ENCODE data around the gene POU5F2.

The POU5F2 gene

DNA sequence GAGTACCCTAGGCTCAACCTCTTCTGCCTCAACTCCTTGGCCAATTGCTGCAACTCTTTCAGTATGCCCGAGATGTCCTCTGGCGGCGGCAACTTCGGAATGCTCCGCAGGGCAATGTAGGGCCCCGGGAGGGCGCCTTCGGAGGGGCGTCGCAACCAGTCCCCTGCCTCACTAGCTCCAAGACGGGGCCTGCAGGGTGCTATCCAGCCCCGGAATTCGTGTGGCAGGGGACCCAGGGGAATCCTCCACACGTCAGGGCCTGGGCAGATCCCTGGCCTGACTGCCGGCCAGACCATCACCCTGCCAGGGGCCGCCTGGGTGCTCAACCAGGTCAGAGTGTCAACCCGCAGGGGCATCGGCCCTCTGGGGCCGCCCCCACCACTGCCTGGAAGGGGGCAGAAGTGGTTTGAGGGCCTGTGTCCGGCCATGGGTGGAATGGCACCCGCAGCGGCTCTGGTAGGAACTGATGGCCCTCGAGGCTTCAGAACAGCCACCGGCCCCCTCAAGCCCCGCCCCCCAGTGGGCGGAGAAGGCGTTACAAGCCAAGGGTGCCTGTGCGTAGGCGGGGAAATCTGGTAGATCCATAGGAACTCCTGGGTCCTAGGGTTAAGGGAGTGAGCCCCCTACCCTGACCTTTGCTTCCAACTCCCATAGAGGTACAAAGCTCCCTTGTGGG is at the start of gene POU5F2:
Gene POU5F2, minus strand, starts transcription at position 465 of the 676 bp plus-strand sequence. Its CDS starts 37 bp downstream, at position 428.
- DNase-seq, result no peak

DNA sequence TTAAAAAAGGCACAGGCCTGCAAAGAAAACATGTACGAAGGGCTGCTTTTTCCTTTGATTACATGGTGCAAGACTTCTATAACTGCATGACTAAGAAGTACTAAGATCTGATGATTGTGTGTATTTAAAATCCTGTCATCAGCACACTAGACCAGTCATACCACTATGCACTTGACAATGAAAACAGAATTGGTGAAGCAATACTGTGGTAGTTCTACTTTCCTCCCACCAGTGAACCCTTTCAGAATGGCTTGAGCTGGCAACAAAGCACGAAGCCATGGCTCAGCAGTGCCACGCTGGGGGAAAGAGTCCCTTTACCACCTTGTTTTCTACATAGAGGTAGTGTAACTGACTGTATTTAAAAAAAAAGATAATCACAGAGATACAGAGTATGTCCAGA is 49.0 kb upstream of the POU5F2 start:
- DNase-seq, result no peak

GRCh38 chr5:93789173-93790067 is 48.0 kb upstream of the POU5F2 start:
- no peak for DNase-seq

DNA sequence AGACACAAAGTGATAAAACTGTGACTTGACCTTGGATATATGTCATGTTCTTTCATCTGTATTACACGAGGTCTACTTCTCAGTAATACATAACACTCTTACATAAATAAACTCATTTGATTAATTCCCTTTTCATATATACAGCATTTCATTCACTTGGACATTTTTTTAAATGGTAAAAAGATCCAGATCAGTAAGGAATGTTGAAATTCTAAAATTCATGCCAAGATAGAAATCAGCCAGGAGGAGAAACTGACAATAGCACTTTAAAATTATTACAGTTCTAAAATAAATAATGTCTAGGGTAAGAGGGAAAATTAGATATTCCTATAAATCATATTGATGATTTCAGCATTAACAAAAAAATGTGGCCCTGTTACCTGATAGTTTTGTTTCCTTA is 46.2 kb upstream of the POU5F2 start:
- no peak for DNase-seq

GRCh38 chr5:93785475-93785874 is 44.1 kb upstream of the POU5F2 start:
- no peak for DNase-seq

DNA sequence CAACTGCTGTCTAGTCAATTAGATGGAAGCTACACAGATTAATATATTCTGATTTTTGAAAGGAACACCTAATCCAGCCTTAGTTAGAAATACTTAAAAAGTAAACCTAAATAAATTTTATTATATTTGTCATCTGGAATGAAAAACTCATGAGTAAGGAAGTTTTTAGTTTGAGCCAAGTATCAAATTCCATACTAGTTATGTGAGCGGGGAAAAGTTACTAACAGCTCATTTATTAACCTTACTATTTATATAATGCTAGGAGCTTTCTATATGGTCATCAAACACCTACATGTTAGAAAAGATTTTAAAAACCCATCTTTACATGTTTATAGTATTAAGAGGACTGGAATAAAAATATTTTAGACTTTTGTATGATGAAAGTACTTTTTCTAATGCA is 41.6 kb upstream of the POU5F2 start:
- no peak for DNase-seq

DNA sequence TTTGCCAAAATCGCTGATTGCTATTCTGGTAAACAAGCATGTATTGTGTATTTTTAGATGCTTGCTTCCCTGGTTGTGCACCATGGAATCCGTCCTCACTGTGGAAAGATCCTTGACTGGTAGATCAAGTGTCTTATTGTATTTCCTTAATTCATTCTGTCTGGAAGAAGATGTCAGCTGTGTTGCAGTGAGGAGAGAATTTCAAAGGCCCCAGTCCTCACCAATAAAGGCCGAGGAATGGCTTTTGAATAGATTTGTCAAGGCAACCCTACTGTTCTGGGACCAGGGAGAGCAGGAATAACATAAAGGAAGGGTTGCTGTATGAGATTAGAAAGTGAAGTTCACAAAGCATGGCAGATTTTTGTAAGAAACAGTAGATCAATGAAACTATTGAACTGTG is 36.2 kb upstream of the POU5F2 start:
- no peak for DNase-seq

GRCh38 chr5:93756372-93756771 is 15.0 kb upstream of the POU5F2 start:
- DNase-seq, result no peak

DNA sequence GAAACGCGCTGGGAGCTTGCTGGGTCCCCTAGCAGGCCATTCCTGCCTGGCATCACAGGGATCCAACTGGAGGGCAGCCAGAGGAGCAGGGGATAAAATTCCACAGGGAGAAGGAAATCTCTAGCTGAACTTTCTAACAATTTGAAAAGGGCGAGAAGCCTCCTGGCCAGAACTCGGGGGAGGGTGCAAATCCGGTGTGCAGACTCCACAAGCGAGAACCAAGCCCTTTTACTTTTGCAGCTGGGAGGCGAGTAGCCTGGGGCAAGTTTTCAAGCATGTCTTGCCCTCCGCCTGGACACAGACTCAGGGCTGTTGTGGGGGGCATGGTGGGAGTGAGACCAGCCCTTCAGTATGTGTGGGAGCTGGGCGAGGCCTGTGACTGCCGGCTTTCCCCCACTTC is 14.3 kb upstream of the POU5F2 start:
- no peak for DNase-seq

DNA sequence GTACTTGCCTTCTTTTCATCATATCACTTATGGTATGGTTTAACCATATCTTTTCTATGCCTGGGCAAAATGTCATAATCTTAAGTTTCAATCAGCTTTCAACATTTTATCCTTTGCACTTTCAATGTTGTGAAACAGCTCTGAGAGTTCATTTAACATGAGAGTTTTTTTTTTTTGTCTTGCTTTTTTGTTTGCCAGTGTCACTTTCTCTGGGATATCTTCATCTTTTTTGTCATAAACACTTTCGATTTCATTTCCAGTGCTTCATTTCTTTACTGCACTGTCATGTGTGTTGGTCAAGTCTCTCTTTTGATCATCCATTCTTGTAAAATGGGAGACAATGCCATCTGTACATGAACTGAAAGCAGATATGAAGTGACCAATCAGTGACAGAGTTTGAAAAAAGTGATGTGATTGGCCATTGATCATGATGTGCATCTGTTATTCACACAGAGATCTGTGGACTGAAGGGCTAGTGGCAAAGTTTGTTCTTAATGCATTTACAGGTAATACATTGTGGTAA is 7.5 kb upstream of the POU5F2 start:
- DNase-seq, result no peak

DNA sequence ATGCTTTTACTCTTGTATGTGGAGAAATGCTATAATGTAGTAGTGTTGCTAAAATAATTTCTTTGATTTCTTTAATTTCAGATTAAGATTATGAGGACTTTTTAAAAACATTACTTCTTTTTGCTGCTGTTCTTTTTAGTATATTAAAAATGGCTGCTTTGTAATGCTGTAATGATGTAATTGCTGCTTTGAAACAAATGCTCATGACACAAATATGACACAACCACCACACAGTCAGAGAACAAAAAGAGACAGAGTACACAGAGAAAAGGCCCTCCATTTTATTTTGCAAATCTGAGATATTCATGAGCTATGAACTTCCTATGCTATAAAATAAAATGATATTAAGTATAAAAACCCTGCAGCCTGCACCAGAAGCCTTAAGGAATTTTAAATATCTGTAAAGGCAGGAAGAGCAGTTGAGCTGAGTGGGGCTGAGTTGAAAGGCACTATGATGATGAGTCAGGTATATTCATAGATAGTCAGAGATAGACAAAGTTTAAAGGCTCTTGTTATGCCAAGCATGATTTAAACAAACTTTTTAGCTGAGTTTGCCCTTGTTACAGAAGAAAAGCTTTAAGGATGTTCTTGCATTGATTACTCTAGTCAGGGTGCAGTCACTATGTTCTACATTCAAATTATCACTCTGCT is 5.1 kb upstream of the POU5F2 start:
- no peak for DNase-seq

DNA sequence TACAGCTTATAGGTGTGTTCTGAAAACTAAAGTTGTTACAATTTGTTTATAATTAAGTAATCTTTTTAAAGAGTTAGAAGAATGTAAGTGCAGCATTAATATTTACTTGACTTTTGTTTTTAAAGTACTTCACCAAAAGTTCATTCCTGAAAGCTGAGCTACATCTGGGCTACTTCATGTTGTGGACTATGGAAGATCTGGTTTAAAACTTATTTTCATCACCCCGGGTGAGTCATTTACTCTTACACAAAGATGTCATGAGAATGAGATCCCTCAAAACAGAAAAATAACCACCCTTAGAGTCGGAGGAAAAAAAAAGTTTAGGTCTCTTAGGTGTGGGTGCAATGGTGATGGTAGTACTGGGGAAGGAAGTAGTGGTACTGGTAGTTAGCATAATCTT is 5.1 kb downstream of the POU5F2 start:
- no peak for DNase-seq

- DNase-seq, result no peak
Observed at GRCh38 chr5:93735378-93735777, 6.0 kb downstream of the POU5F2 start.

GRCh38 chr5:93731987-93732386 is 9.4 kb downstream of the POU5F2 start:
- no peak for DNase-seq

GRCh38 chr5:93726595-93726994 is 14.8 kb downstream of the POU5F2 start:
- no peak for DNase-seq

- no peak for DNase-seq
Observed at GRCh38 chr5:93724791-93725190, 16.6 kb downstream of the POU5F2 start.

DNA sequence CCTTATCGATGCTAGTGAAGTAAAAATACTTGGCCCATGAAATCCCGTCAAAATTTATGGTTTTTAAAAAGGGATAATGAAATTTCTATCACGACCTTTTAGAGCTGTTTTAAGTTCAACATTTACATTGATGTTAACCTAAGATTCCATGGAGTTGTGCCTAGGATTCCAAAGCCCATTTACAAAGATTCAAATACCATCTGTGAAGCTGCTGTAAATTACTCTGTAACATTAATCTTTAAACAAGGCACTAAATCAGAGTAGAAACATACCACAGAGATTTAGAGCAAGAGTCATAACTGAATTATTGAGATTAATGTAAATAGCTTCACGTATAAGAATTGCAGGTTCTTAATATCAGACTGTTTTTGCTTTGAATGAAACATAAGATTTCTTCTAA is 17.7 kb downstream of the POU5F2 start:
- DNase-seq, result no peak

DNA sequence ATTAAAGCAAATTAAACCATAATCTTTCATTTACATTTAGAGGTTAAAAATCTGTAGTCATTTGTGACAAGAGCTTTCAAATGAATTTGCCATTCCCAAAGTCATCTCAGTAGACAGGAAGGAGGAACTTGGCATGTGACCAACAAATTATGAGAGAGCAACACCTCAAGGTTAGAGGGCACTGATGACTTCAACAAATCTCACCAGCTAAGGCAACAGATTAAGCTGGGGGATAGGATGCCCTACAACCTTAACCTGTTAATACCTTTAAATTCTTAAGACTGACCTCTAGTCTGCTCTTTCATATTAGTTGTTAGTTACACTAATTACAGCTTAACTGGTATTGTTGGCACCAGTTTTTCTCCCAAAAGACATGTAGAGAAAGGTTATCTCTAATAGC is 18.4 kb downstream of the POU5F2 start:
- no peak for DNase-seq

- DNase-seq, result no peak
Observed at GRCh38 chr5:93722588-93722987, 18.8 kb downstream of the POU5F2 start.

DNA sequence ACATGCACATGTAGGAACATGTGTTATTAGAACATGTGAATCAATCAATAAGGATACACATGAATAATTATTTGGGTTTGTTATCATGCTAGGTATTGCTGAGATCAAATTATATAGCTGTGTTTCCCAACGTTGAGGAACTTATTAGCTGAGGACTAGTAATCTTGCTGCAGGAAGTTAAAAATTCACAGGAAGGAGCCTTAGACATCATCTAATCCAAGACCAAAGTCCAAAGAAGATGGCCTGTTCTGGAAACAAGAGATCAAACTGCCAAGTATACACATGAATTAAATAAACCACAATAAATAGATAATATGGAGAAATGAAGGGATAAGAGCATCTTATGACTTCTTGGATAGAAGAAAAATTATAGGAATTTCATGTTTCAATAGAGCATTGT is 19.9 kb downstream of the POU5F2 start:
- no peak for DNase-seq

DNA sequence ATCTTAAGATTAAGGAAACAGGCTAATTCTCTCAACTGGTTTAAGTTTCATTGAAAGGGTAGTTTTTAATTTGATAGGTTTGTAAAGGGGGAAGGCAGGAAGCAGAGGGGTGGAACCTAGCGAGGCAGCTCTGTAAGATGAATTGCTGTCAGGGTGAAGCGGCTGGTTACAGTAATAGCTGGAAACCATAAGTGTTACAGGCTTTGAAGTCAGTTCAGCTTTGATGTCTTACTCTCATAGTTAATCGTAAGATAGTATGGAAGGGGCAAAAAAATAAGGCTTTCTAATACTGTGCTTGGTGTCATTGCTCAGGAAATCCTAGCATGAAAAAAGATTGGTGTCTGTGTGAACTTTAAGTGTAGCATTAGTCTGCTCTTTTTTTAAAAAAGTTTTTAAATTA is 20.3 kb downstream of the POU5F2 start:
- DNase-seq, result no peak

DNA sequence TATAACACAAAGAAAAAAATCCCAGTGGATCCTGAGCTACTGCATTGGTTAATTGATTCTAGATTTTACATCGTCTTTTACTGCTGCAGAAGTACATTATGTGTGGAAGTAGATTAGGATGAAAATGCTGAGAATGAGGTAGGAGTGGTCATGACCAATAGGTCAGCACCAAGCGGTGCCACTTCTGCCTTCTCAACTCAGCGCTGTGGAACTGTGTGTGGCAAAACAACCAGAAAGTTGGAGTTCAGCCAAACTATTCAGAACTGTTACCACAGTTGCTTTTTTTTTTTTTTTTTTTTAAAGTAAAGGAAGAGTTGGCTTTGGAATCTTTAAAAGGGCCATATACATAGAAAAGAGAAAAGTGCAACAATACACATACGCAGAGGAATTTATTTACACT is 24.2 kb downstream of the POU5F2 start:
- DNase-seq, result no peak

- no peak for DNase-seq
Observed at GRCh38 chr5:93716453-93716852, 24.9 kb downstream of the POU5F2 start.

DNA sequence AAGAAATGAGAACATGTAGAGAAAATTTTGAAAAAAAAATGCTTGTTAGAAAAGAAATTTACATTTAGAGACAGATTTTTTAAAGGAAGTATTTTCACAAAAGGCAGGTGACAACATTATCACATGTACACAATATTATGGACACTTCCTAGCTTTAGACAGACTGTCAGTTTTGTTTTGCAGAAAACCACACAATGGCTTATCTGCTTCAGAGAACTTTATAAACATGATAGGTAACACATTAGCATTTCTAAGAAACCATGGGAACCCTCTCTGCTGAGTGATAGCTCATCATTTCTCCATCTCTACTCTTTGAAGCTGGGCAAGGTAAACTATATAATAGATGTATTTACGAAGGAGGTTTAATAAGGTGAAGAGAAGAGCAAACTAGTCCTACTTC is 25.6 kb downstream of the POU5F2 start:
- no peak for DNase-seq
